ENCODE results near the gene GATAD1. TPM values are rescaled to one million over a fixed set of nuclear protein-coding genes. Genes with fewer than 3 reads are reported as not detected.
A peak's percentile ranks its signal among the peaks of the same experiment; 100 is the strongest.

Gene GATAD1
- total and polyA plus RNA-seq, 2 of the 13 experiments (the other 11 are each of a cell fraction or from before 2014, with no cell fraction given): 20.6 to 42.1 TPM

DNA sequence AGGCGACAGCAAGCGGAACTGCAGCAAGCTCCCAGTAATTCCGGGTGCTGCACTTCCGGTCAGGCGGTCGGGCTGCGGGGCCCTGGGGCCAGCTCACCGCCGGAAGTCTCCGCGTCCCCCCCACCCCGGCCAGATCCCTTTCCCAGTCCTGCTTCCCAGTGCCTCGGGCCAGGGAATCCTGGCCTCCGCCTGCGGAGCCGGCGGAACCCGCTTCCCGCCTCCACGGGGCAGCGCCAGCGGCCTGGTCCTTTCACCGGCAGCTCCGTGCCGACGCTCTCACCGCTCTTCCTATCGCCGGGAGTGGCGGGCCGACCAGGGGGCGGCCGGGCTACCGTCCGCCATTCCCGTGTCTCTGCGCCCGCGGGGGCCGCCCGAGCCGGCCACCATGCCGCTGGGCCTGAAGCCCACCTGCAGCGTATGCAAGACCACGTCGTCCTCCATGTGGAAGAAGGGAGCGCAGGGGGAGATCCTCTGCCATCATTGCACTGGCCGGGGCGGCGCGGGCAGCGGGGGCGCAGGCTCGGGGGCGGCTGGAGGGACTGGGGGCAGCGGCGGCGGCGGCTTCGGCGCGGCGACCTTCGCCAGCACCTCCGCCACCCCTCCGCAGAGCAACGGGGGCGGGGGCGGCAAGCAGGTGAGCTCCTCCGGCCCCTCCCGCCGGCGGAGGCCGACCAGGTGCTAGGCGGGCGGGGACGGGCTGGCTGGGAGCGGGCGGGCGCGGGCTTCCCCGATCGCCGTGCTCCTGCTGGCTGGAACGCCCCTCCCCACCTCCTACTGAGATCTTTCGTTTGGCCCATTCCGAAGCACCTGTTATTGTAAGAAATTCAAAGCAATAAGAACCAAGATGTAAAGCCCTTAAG, at the start of gene GATAD1 (continued):
- TF ChIP-seq KLF16 (CRISPR knock-in tag; IDR thresholded peaks at IDR 0.05) (peak in 1 of 2 experiments; percentile 75; a peak in 1 of 4 replicates), ZNF678 (CRISPR knock-in tag; IDR thresholded peaks at IDR 0.05) (no peak), GABPB1 (CRISPR knock-in tag; IDR thresholded peaks at IDR 0.05) (peak; percentile 97), U2AF1 (optimal IDR thresholded peaks at IDR 0.05; ENCODE audit: low read depth, low read length) (no peak), EEA1 (CRISPR knock-in tag; IDR thresholded peaks at IDR 0.05; ENCODE audit: borderline replicate concordance) (0 out of 2 replicates have a peak, but pooled peaks have one; percentile 36), KDM5B (CRISPR knock-in tag; IDR thresholded peaks at IDR 0.05; ENCODE audit: borderline replicate concordance) (peak; percentile 83), YEATS2 (CRISPR knock-in tag; IDR thresholded peaks at IDR 0.05; ENCODE audit: borderline replicate concordance) (peak; percentile 90), ZNF446 (CRISPR knock-in tag; IDR thresholded peaks at IDR 0.05) (no peak; the same call in none of the 2 replicates), NRL (CRISPR knock-in tag; IDR thresholded peaks at IDR 0.05; ENCODE audit: borderline replicate concordance) (peak; percentile 65; the same call in 1 of the 2 replicates), NR2F2 (IDR thresholded peaks at IDR 0.05; ENCODE audit: borderline replicate concordance, low read depth) (no peak), MED13 (CRISPR knock-in tag; IDR thresholded peaks at IDR 0.05) (0 out of 2 replicates have a peak, but pooled peaks have one; percentile 43), FLYWCH1 (CRISPR knock-in tag; IDR thresholded peaks at IDR 0.05) (no peak), HNF4G (IDR thresholded peaks at IDR 0.05; ENCODE audit: borderline replicate concordance, low read depth, low read length) (no peak), HNF4G (CRISPR knock-in tag; IDR thresholded peaks at IDR 0.05; ENCODE audit: borderline replicate concordance, low read depth) (no peak), ZMAT3 (CRISPR knock-in tag; conservative IDR thresholded peaks at IDR 0.05) (peak; percentile 60; the same call in 1 of the 2 replicates), FOXA3 (CRISPR knock-in tag; IDR thresholded peaks at IDR 0.05) (0 out of 2 replicates have a peak, but pooled peaks have one; percentile 20), ZNF44 (CRISPR knock-in tag; IDR thresholded peaks at IDR 0.05) (no peak), KMT2A (CRISPR knock-in tag; IDR thresholded peaks at IDR 0.05) (peak; percentile 84), SP140L (CRISPR knock-in tag; IDR thresholded peaks at IDR 0.05; ENCODE audit: borderline replicate concordance) (0 out of 2 replicates have a peak, but pooled peaks have one; percentile 63), TP53 (CRISPR knock-in tag; conservative IDR thresholded peaks at IDR 0.05) (0 out of 2 replicates have a peak, but pooled peaks have one; percentile 72), GTF2F1 (IDR thresholded peaks at IDR 0.05; ENCODE audit: low read length) (no peak), DR1 (CRISPR knock-in tag; IDR thresholded peaks at IDR 0.05) (peak; percentile 70), ZEB1 (IDR thresholded peaks at IDR 0.05; ENCODE audit: insufficient replicate concordance, low read depth) (peak; percentile 21), ISL2 (CRISPR knock-in tag; IDR thresholded peaks at IDR 0.05) (peak; percentile 75), CREB1 (IDR thresholded peaks at IDR 0.05) (no peak), CREB1 (CRISPR knock-in tag; IDR thresholded peaks at IDR 0.05) (no peak), ZNF572 (CRISPR knock-in tag; IDR thresholded peaks at IDR 0.05) (0 out of 2 replicates have a peak, but pooled peaks have one; percentile 54), ZNF766 (CRISPR knock-in tag; IDR thresholded peaks at IDR 0.05; ENCODE audit: borderline replicate concordance) (peak; percentile 76), ISX (CRISPR knock-in tag; conservative IDR thresholded peaks at IDR 0.05) (0 out of 2 replicates have a peak, but pooled peaks have one; percentile 43)
- TF ChIP-seq, protein P1, sequence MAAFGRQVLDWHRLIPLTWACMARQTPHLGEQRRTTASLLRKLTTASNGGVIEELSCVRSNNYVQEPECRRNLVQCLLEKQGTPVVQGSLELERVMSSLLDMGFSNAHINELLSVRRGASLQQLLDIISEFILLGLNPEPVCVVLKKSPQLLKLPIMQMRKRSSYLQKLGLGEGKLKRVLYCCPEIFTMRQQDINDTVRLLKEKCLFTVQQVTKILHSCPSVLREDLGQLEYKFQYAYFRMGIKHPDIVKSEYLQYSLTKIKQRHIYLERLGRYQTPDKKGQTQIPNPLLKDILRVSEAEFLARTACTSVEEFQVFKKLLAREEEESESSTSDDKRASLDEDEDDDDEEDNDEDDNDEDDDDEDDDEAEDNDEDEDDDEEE (CRISPR knock-in tag; IDR thresholded peaks at IDR 0.05): 0 out of 2 replicates have a peak, but pooled peaks have one; percentile 27
